Activated B cell treated with CpG ODN at 0.5 μM for 24 hours (primary cell): ENCODE data around the gene SOBP. TPM values are rescaled to one million over a fixed set of nuclear protein-coding genes. Genes with fewer than 3 reads are reported as not detected.

Experiments used
- ATAC-seq: fragments of 200-7000 bp; cut with Tn5 transposase; one replicate; pipeline ENCODE4 v1.10.0; 2021; ENCODE audit warnings: low read depth, mild to moderate bottlenecking, moderate library complexity
- CTCF ChIA-PET: fragments of 350-600 bp; sonication (Branson Sonifier 250); formaldehyde crosslinking; loops from one replicate; lab custom pipeline; 2021; ENCODE audit warnings: antibody characterized with exemption; lab: Charles Lee
- POLR2A ChIA-PET: fragments of 350-600 bp; sonication (Branson Sonifier 250); formaldehyde crosslinking; loops from one replicate; lab custom pipeline; 2021; ENCODE audit warnings: antibody characterized with exemption; lab: Charles Lee
- DNase-seq: peaks from one replicate; pipeline ENCODE4 v3.0.0; 2022
- H3K27ac Mint-ChIP-seq: one replicate; pipeline ENCODE4 v1.8.0; 2020; ENCODE audit warnings: mixed read lengths
- H3K27me3 Mint-ChIP-seq: one replicate; pipeline ENCODE4 v1.8.0; 2021; ENCODE audit warnings: mixed read lengths
- H3K36me3 Mint-ChIP-seq: one replicate; pipeline ENCODE4 v1.8.0; 2021; ENCODE audit warnings: low read depth, mixed read lengths
- H3K4me1 Mint-ChIP-seq: one replicate; pipeline ENCODE4 v1.8.0; 2021; ENCODE audit warnings: mixed read lengths
- H3K4me3 Mint-ChIP-seq: one replicate; pipeline ENCODE4 v1.8.0; 2020; ENCODE audit warnings: mild to moderate bottlenecking, mixed read lengths
- H3K9me3 Mint-ChIP-seq: one replicate; pipeline ENCODE4 v1.8.0; 2020; ENCODE audit warnings: mixed read lengths
- intact Hi-C: fragments of 100-400 bp; cut with micrococcal nuclease; formaldehyde crosslinking; loops from one replicate; pipeline ENCODE4 v1.15.1; 2024
- total RNA-seq: library from RNA; stranded (reverse); gene quantifications from 2 replicates; pipeline ENCODE4 v1.2.3, GENCODE V29; 2022
- TF ChIP-seq, protein P1 (sequence below): fragments of 200-600 bp; IDR thresholded peaks from one replicate; pipeline ENCODE4 v1.8.0; 2022; ENCODE audit warnings: antibody characterized with exemption, mild to moderate bottlenecking

Gene SOBP
- total RNA-seq, 1 donor from 2014 or later = 1.1 TPM

DNA sequence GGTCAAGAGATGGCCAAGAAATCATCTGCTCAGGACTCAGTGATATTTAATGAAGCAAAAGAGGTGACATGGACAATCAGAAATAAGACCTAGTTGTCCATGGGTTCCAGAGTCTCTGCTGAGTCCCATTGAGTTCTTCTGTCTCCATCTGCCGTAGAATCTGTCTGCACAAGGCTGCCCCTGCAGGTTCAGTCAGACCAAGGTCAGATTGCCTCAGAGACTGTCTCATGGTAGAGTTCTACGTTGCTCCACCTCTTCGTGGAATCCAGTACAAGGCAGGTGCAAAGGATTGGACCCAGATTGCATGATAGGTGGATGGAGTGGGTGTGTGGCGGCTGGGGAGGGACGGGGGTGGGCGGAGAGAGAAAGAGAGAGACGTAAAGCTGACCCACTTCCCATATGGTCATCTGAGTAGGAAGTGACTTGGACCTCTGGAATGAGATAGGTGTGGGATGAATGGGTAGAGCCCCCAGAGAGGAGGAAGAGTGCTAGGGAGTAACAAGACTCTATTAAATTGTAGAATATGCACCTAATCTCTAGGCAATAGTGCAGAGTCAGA is 75.3 kb downstream of the SOBP start:
- H3K9me3 Mint-ChIP-seq = no peaks in the 10 kb centered on the region
- DNase-seq (no peak), ATAC-seq (no peak)
- peaks cover 20% of the 10 kb centered on the region for H3K27me3 Mint-ChIP-seq
- POLR2A ChIA-PET = no interaction called here
- H3K4me3 Mint-ChIP-seq = no peak overlapping the region
- intact Hi-C loops = no loop called here
- TF ChIP-seq, protein P1, sequence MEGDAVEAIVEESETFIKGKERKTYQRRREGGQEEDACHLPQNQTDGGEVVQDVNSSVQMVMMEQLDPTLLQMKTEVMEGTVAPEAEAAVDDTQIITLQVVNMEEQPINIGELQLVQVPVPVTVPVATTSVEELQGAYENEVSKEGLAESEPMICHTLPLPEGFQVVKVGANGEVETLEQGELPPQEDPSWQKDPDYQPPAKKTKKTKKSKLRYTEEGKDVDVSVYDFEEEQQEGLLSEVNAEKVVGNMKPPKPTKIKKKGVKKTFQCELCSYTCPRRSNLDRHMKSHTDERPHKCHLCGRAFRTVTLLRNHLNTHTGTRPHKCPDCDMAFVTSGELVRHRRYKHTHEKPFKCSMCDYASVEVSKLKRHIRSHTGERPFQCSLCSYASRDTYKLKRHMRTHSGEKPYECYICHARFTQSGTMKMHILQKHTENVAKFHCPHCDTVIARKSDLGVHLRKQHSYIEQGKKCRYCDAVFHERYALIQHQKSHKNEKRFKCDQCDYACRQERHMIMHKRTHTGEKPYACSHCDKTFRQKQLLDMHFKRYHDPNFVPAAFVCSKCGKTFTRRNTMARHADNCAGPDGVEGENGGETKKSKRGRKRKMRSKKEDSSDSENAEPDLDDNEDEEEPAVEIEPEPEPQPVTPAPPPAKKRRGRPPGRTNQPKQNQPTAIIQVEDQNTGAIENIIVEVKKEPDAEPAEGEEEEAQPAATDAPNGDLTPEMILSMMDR = no peak
- H3K4me1 Mint-ChIP-seq = no peaks in the 10 kb centered on the region
- H3K27ac Mint-ChIP-seq = no peak overlapping the region
- no peaks in the 10 kb centered on the region for H3K36me3 Mint-ChIP-seq
- CTCF ChIA-PET = no interaction called here

DNA sequence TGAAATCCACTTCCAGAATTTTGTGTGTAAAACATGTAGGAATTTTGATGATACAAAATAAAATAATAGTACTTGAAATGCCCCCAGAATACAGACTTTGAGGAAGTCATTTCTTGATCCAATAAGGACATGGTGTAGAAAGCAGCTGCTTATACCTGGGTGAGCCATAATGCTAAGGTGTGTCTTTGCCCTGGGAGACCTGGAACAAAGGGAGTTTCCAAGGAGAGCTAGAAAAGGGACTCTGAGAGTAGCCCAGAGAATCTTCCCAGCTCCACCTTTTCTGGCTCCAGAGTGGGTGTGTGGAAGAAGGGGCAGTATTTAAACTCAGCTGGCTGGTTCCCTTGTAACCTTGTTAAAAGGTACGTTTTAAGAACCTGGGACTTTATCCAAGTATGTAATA is 77.7 kb downstream of the SOBP start:
- H3K27me3 Mint-ChIP-seq = peaks cover 20% of the 10 kb centered on the region
- no peak for DNase-seq
- H3K9me3 Mint-ChIP-seq = no peaks in the 10 kb centered on the region
- H3K4me3 Mint-ChIP-seq = no peak overlapping the region
- ChIA-PET POLR2A (interaction anchor here (0.6 kb wide), 1 partner anchor 92 kb away, joined by 7 read pairs; no protein-coding TSS in a partner anchor), CTCF (no interaction called here)
- H3K4me1 Mint-ChIP-seq = peaks cover 3% of the 10 kb centered on the region
- intact Hi-C loops = no loop called here
- TF ChIP-seq, protein P1 = no peak
- H3K27ac Mint-ChIP-seq = no peak overlapping the region
- H3K36me3 Mint-ChIP-seq = no peaks in the 10 kb centered on the region
- no peak for ATAC-seq

DNA sequence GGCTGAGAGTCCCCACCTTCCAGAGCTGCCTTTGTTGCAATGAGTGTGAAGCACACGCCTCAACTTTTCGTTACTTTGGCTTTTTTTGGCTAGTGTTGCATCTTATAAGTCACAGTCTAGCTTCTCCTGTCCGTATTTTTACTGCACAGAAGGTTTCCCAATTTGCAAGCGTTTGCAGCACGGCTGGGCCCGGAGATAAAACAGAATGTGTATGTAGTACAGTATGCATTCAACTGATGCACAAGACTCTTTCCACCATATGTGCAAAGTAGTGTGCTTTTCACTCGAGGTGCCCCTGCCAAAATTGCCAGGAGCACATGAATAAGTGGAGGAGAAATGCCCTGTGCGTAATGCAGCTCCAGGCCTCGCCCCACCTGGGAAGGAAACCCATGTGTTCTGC is 79.6 kb downstream of the SOBP start:
- Mint-ChIP-seq H3K36me3 (no peaks in the 10 kb centered on the region), H3K9me3 (no peaks in the 10 kb centered on the region), H3K27me3 (peaks cover 15% of the 10 kb centered on the region), H3K4me1 (peaks cover 3% of the 10 kb centered on the region), H3K4me3 (no peak overlapping the region), H3K27ac (no peak overlapping the region)
- ATAC-seq = no peak
- no peak for DNase-seq
- ChIA-PET CTCF (no interaction called here), POLR2A (no interaction called here)
- intact Hi-C loops = no loop called here
- TF ChIP-seq, protein P1 = no peak

GRCh38 chr6:107571354-107571753 is 81.4 kb downstream of the SOBP start:
- DNase-seq = no peak
- H3K4me3 Mint-ChIP-seq = no peak overlapping the region
- CTCF ChIA-PET = no interaction called here
- intact Hi-C loops = no loop called here
- no peaks in the 10 kb centered on the region for H3K9me3 Mint-ChIP-seq
- no peak for ATAC-seq
- no peaks in the 10 kb centered on the region for H3K36me3 Mint-ChIP-seq
- no peak overlapping the region for H3K27ac Mint-ChIP-seq
- TF ChIP-seq, protein P1 = no peak
- peaks cover 9% of the 10 kb centered on the region for H3K27me3 Mint-ChIP-seq
- H3K4me1 Mint-ChIP-seq = peaks cover 3% of the 10 kb centered on the region
- POLR2A ChIA-PET = no interaction called here

DNA sequence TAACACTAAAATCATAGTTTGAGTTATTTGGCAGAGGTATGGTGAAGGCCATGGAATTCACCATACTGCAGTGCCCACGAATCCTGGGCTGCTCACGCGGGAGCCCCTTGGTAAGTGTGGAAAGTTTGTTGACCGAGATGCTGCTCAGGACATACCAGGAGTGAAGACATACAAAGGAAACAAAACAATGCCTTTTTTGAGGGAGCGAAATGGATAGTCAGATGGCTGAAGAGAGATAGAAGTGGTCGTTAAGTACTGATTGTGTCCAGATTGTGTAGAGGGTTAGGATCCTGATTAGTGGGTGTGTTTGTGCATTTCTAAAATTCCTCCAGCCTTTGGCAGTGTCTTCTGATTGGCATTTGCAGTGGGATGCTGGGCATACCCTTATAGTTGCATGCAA is 83.0 kb downstream of the SOBP start:
- no peaks in the 10 kb centered on the region for H3K36me3 Mint-ChIP-seq
- TF ChIP-seq, protein P1 = no peak
- intact Hi-C loops = no loop called here
- no peaks in the 10 kb centered on the region for H3K9me3 Mint-ChIP-seq
- POLR2A ChIA-PET = no interaction called here
- H3K27me3 Mint-ChIP-seq = peaks cover 3% of the 10 kb centered on the region
- peaks cover 3% of the 10 kb centered on the region for H3K4me1 Mint-ChIP-seq
- ATAC-seq (no peak), DNase-seq (no peak)
- no peak overlapping the region for H3K4me3 Mint-ChIP-seq
- CTCF ChIA-PET = no interaction called here
- no peak overlapping the region for H3K27ac Mint-ChIP-seq
